Measurements from ENCODE around the gene PTPRF. TPM values are rescaled to one million over a fixed set of nuclear protein-coding genes. Genes with fewer than 3 reads are reported as not detected.
A peak's percentile ranks its signal among the peaks of the same experiment; 100 is the strongest.

The PTPRF gene
- total RNA-seq, 4 donors from 2014 or later: 33.8 to 84.2 (median 53.7) TPM

DNA sequence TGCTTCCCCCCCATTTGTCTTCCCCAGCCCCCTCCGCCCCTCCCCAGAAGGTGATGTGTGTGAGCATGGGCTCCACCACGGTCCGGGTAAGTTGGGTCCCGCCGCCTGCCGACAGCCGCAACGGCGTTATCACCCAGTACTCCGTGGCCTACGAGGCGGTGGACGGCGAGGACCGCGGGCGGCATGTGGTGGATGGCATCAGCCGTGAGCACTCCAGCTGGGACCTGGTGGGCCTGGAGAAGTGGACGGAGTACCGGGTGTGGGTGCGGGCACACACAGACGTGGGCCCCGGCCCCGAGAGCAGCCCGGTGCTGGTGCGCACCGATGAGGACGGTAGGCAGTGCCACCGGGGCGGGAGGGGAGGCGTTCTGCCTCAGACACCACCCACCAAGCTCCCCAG, 67.0 kb downstream of the PTPRF start:
- TF ChIP-seq POLR2AphosphoS5 (IDR thresholded peaks at IDR 0.05): no peak
- TF ChIP-seq EP300 (IDR thresholded peaks at IDR 0.05): no peak
- TF ChIP-seq, protein P1, sequence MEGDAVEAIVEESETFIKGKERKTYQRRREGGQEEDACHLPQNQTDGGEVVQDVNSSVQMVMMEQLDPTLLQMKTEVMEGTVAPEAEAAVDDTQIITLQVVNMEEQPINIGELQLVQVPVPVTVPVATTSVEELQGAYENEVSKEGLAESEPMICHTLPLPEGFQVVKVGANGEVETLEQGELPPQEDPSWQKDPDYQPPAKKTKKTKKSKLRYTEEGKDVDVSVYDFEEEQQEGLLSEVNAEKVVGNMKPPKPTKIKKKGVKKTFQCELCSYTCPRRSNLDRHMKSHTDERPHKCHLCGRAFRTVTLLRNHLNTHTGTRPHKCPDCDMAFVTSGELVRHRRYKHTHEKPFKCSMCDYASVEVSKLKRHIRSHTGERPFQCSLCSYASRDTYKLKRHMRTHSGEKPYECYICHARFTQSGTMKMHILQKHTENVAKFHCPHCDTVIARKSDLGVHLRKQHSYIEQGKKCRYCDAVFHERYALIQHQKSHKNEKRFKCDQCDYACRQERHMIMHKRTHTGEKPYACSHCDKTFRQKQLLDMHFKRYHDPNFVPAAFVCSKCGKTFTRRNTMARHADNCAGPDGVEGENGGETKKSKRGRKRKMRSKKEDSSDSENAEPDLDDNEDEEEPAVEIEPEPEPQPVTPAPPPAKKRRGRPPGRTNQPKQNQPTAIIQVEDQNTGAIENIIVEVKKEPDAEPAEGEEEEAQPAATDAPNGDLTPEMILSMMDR (IDR thresholded peaks at IDR 0.05): no peak
- no peak for TF ChIP-seq POLR2A (IDR thresholded peaks at IDR 0.05; ENCODE audit: low read depth)

DNA sequence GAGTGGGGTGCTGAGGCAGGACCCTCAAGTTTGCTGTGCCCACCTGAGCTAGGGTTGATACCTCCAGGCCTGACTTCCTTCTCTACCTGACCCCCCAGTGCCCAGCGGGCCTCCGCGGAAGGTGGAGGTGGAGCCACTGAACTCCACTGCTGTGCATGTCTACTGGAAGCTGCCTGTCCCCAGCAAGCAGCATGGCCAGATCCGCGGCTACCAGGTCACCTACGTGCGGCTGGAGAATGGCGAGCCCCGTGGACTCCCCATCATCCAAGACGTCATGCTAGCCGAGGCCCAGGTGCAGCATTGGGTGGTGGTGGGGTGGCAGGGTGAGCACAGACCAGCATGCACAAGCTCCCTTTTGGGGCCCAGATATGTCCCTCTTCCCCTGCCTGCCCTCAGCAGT, 67.9 kb downstream of the PTPRF start:
- no peaks in the 10 kb centered on the region for H3K9me3 ChIP-seq
- no peak overlapping the region for H3K4me3 ChIP-seq
- no peaks in the 10 kb centered on the region for H3K27me3 ChIP-seq
- H3K27ac ChIP-seq (replicated peaks in 1 of 4): no peak overlapping the region
- no peak for DNase-seq (ENCODE audit: extremely low spot score)
- H3K4me1 ChIP-seq: no peaks in the 10 kb centered on the region
- peaks cover 0 to 88% (median 33%) of the 10 kb centered on the region in 4 donors for H3K36me3 ChIP-seq
- intact Hi-C loops (cut with DNase I): no loop called here
- 93% methylated on average over 3 of the region's 11 CpGs for WGBS
- TF ChIP-seq EP300 (IDR thresholded peaks at IDR 0.05) (no peak), POLR2A (IDR thresholded peaks at IDR 0.05; ENCODE audit: low read depth) (no peak), POLR2AphosphoS5 (IDR thresholded peaks at IDR 0.05) (no peak)
- TF ChIP-seq, protein P1 (IDR thresholded peaks at IDR 0.05): no peak

More for the DNA sequence above, 67.0 kb downstream of the PTPRF start:
- no peaks in the 10 kb centered on the region for H3K27me3 ChIP-seq
- no peaks in the 10 kb centered on the region for H3K9me3 ChIP-seq
- no peak overlapping the region for H3K4me3 ChIP-seq
- peaks cover 0 to 86% (median 34%) of the 10 kb centered on the region in 4 donors for H3K36me3 ChIP-seq
- WGBS: 96% methylated on average over 19 of the region's 31 CpGs
- intact Hi-C loops (cut with DNase I): no loop called here
- H3K27ac ChIP-seq (replicated peaks in 1 of 4): no peak overlapping the region
- no peak for DNase-seq (ENCODE audit: extremely low spot score)
- no peaks in the 10 kb centered on the region for H3K4me1 ChIP-seq

DNA sequence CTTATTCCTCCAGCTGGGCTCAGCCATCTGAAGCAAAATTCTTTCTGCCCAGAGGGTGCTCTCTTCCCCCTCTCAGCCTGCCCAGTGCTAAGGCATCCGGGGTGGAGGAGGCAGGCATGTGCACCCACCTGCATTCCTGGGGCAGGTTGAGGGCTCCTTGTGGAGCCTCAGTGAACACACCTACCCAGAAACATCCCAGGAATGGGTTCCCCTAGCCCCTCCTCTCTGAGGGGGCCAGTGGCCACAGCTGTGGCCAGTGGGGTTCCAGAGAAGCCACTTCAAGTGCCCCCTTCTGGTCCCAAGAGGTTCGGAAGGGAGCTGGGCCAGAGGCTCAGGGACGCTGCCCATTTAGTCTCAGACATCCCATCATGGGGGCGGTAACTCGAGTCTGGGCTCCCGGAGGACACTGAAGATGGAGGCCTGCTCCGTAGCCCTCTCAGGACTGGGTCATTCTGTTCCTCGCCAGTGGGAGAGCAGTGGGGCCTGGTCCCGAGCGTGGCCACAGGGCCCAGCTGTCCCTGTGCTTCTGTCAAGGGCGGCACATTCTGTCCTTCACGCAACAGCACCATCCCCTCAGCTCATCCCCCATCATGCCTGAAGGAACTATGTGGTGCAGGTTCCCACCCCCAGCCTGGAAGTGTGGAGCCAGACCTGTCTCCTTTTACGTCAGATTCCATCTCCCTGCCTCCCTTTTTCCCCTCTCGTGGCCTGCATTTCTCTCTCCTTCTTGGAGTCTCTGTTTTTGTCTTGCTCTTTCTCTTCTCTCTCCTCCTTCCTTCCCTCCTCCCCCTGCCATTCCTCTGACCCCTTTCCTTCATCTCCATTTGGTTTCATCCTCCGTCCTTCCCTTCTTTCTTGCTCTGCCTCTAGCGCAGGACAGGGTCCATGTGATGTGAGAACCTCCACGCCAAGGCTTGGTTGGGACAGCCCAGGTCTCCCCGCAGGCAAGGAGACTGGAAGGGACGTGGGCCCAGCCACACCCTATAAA, 69.6 kb downstream of the PTPRF start:
- no peaks in the 10 kb centered on the region for H3K9me3 ChIP-seq
- WGBS: 87% methylated on average over 13 of the region's 19 CpGs
- DNase-seq (ENCODE audit: extremely low spot score): no peak
- no peak overlapping the region for H3K4me3 ChIP-seq
- no peaks in the 10 kb centered on the region for H3K4me1 ChIP-seq
- TF ChIP-seq POLR2A (IDR thresholded peaks at IDR 0.05; ENCODE audit: low read depth): no peak
- no peak for TF ChIP-seq EP300 (IDR thresholded peaks at IDR 0.05)
- TF ChIP-seq, protein P1 (IDR thresholded peaks at IDR 0.05): peak in 1 of 3 experiments; percentile 8
- no peak for TF ChIP-seq POLR2AphosphoS5 (IDR thresholded peaks at IDR 0.05)
- no peak overlapping the region for H3K27ac ChIP-seq (replicated peaks in 1 of 4)
- no peaks in the 10 kb centered on the region for H3K27me3 ChIP-seq
- intact Hi-C loops (cut with DNase I): no loop called here
- H3K36me3 ChIP-seq: peaks cover 0 to 91% (median 39%) of the 10 kb centered on the region in 4 donors

DNA sequence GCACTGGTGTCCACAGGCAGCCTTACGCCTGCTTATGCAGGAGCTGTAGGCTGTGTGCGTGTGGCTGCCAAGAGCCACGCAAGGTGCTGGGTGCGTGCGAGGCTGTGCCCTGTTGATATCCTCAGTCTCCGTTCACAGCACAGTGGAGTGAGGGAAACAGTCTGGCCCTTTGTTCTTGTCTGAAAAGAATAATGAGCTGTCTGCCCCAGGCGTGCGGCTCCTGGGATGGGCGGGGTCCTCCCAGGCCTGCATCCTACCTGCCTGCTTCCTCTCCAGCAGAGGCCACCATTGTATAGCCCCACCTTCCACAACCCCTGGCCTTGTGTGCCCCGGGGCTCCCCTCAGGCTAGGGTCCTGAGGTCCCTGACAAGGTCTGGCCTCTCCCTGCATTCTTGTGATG, 72.3 kb downstream of the PTPRF start:
- H3K27me3 ChIP-seq: no peaks in the 10 kb centered on the region
- no peak overlapping the region for H3K4me3 ChIP-seq
- 79% methylated on average over 10 of the region's 10 CpGs for WGBS

More for the DNA sequence above, 72.3 kb downstream of the PTPRF start:
- Histone ChIP-seq H3K9me3 (no peaks in the 10 kb centered on the region), H3K4me1 (no peaks in the 10 kb centered on the region), H3K36me3 (peaks cover 0 to 98% (median 54%) of the 10 kb centered on the region in 4 donors), H3K27ac (replicated peaks in 1 of 4) (no peak overlapping the region)
- TF ChIP-seq POLR2A (IDR thresholded peaks at IDR 0.05; ENCODE audit: low read depth) (no peak), EP300 (IDR thresholded peaks at IDR 0.05) (no peak), POLR2AphosphoS5 (IDR thresholded peaks at IDR 0.05) (no peak)
- TF ChIP-seq, protein P1 (IDR thresholded peaks at IDR 0.05): no peak
- no peak for DNase-seq (ENCODE audit: extremely low spot score)
- intact Hi-C loops (cut with DNase I): no loop called here
